Activated naive CD4-positive, alpha-beta T cell (primary cell): ENCODE data around the gene ZCCHC2.

ENCODE experiments used
- DNase-seq, 4 experiments: peaks; one replicate each; lab custom pipeline; 2025; lab: John Stamatoyannopoulos, UW

The ZCCHC2 gene

DNA sequence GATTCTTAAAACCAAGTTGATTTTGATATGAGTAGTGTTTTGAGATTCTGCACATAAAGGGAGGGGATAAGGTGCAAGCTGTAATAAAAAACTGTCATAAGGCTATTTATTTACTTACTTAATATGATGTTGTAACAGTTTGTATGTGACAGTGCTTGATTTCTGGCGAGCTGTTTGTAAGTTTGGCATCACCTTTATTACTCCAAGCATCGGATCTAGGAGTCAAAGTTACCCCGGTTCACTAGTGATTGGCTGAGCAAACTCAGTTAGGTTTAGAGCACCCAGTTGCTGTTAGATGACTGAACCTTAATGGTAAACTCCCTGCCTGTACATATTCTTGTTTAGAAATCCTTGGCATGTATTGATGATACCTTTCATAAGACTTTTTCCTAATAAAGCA lies 16.1 kb downstream of the ZCCHC2 start:
- no peak for DNase-seq

DNA sequence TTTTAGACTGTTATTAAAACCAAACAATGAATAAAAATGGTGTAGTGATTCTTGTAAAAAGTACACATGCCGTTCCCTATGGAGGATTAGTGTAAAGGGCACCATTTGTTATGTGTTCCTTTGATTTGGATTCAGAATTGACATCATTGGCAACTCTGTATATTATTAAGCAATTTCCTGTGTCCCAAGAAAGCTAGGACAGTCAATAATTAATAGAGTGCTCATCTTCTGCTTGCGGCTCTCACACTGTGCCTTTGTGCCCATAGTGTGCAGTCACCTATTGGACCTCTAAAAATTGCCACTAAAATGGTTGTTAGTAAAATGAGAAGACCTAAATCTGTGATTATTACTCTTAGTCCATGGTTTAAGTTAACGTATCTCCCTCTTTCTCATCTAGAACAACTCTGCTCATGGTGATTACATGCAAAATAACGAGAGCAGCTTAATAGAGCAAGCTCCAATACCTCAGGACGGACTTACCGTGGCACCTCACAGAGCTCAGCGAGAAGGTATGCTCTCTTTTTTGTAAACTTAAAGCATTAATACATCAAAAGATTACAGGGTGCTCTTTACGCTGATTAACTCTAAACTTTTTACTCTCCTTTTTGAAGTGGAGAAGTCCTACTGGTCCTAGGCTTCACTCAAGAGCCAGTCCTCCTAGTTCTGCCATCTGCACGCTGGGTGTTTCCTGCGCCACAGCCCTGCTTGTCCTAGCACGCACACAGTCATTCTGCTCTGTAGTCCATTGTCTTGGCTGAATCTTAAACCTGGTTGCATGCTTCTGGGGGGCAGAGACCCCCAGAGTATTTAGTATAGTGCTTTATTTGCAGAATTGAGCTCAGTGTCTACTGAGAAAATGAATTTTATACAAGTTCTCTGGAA lies 16.7 kb downstream of the ZCCHC2 start:
- no peak for DNase-seq

DNA sequence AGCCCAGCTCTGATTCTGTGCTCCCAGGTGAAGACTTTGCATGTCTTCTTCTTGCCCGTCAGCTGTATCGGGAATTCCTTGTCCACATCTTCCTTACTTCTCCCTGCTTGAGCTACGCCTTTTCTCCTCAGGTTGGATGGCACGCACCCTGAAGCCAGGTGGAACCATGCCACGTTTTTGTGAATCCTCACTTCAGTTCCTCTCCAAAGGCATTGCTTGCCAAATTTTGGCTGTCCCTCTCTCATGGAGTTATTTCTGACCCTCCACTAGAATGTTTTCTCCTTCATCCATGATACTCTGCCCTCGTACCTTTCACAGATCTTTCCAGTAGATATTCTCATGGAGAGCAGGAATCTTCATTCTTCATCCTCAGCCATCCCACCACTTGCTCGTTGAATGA lies 20.2 kb downstream of the ZCCHC2 start:
- no peak for DNase-seq

DNA sequence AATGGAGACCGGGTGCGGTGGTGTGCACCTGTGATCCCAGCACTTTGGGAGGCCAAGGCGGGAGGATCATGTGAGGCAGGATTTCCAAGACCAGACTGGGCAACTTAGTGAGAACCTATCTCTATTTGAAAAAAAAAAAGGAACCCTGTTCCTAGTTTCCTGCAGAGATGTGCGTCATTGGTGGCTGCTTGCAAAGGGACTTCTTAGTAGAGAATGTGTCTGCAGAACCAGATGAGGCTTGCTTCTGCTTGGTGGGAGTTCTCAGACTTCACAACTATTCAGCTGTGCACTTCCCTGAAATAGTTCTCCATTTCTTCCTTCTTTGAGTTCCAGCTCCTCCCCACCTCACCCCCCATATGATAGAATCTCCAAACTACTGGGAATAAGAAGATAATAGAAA lies 22.3 kb downstream of the ZCCHC2 start:
- DNase-seq = no peak

DNA sequence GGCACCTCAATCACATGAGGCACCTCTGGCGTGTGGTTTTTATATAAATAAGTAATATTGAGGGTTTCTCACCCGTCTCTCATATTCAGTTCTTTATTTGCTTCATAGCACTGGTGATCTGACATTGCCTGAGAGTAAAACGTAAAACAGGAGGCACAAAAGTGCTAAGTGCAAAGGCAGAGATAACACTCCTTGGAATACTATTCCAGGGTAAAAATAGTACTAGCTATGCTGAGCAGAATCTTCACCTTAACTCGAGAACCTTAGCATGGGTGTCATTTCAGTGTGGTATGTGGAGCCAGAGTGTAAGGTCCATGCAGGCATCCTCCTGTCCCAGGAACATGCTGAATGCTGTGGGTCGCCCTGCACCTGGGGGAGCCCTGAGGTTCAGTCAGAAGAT lies 26.9 kb downstream of the ZCCHC2 start:
- DNase-seq = no peak

DNA sequence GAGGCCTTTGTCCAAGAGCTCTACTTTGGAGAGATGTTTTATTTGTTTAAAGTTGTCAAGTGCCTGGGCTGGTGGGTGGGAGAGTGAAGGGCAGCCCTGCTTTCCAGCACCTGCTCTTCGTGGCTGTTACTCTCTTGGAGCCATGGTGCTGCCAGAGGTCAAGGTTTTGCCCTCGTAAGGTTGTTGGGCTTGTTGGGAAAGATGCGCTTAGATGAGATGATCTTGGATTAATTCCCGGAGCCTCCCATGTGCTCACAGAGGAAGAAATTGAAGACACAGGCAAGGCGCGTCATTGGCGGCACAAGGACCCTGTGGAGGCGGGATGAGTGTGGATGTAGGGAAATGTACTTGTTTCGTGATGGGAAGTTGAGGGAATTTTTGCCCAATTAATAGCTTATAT lies 27.9 kb downstream of the ZCCHC2 start:
- no peak for DNase-seq

DNA sequence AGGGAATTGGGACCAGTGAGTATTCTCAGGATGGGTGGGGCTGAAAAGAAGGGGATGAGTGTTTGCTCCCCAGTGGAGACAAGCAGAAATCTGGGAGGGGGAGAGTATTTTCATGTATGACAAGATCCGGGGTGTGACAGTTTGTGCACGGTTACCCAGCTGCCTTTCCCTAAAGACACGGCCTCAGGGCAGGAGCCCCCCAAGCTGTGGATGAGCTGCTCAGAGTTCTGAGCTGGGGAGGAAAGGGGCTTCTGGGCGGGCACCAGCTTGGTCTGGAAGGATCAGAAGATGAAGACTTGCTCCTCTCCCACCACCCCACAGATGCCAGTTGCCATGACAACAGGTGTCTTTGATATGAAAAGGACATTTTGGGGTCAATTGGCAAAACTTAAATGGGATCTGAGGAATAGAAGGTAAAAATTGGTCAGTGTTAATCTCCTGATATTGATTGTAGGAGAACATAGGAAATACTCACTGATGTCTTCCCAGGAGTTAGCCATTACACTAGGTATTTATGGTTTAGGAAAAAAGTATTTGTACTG lies 29.2 kb downstream of the ZCCHC2 start:
- DNase-seq = no peak

DNA sequence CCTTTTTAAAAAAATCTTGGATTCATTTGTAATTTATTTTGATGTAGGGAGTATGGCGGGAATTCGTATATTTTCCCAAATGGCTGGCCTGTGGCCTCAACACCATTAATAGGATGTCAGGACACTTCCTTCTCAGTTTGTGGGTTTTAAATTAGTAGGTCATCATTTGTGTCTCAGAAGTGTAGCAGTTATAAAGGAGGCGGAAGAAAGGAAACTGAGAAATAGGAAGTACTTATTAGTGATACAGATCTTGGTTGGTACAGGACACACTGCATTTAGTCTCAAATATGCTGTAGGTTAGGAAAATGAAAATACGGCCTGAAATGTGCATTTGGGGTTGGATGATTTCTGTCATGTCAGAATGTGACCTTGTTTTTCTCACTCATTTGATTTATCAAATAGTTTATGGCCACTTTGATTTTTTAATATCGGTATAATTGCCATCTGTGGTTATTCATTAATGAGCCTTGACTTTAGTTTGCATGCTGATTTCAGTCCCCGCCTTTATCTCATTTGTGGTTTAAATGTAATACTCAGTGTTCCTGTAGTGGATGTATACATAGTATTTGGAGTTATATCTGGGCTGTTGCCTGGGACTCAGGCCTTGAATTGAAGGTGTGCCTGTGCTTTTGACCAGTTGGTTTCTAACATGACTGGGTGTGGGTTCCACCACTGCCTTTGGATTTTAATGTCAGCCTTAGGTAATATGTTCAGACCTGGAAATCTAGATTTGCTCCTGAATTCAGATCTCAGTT lies 31.4 kb downstream of the ZCCHC2 start:
- DNase-seq = no peak

DNA sequence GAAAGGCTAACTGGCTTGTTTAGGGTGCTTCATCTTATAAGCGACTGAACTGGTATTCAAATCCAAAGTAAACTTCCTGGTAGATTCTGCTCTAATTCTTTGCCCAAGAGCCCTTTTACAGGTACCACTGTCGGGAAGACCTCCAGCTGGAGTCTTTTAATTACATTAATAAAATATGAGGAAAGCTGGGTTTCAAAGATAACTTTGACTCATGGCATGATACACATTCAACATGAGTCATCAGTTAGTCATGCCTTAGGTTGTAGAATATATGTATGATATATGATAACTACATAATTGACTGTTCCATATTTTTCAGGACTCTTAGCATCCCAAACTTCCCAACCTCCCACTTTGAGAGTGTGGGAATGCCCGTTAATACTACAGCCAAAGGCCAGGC lies 32.3 kb downstream of the ZCCHC2 start:
- DNase-seq = no peak

DNA sequence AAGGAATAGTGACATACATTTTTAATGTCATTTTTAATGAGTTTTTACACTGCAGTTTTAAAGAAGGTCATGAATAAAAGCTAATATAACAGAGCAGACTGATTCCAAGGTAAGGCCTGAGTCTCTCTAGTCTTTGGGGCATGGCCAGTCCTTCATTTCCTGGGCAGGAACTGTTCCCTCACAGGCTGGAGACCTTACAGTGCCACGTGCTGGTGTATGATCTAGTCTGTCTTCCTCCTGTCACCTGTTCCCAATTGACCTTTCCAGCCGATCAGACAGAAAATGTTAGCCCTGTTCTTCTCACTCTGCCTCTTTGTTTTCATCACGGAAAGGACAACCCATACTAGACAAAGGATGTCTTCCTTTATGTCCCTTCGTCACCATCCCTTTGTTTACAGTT lies 33.6 kb downstream of the ZCCHC2 start:
- DNase-seq = no peak

DNA sequence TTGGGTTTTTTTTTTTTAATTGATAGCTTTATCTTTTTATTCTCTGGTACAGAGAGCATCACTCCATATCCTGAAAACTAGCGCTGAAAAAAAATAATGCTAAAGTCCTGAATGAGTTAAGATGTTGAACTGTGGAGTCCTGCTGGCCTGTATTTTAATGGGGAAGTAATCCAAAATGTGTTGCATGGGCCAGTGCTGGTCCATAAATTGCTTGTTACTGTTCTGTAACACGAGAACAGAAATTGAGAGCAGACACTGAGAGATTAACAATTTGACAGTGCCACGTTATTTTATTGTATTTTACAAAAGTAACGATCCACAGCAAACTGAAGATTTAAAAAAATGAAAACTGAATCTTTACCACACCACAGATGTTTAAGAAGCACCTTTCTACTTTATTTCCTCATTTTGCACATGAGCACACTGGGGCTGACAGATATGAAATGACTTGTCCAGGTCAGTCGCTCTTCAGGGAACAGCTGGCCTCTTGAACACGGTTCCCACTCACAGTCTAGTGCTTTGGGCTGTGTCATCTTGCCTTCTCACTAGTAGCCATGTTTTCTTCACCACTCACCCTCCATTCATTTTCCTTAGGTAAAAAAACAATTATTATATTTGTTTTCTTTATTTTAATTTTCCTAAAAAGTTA lies 35.3 kb downstream of the ZCCHC2 start:
- no peak for DNase-seq

DNA sequence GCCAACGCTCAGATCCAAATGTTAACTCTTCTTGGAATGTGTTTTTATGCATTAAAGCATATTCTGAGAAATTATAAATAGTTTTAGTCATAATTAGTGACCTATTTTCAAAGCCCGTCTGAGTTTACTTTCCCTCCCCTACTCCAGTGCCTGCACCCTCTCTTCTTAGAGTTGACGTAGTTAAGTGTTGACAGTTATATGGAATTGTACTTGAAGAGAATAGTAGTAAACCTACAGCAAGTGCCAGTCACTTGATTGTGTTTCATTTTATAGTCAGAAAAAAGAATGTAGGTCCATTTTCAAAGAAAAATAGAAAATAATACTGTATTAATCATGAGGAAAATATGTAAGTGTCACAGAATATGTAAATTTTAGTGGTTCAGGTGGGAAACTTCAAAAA lies 41.2 kb downstream of the ZCCHC2 start:
- no peak for DNase-seq

DNA sequence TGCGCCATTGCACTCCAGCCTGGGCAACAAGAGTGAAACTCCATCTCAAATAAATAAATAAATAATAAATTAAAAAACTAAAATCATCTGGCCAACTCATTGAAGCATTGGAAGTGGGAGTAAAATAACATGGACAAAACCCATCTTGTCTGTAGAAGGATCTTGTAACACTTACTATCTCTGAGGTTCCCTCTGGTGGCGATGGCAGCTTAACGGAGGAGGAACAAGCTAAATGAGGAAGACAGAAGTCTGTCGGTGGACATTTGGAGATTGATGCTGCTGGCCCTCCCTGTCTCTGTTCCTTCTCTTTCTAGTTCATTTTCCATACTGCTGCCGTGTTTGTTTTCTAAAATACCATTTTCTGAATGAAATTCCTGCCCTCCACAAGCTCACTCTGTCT lies 43.4 kb downstream of the ZCCHC2 start:
- no peak for DNase-seq

DNA sequence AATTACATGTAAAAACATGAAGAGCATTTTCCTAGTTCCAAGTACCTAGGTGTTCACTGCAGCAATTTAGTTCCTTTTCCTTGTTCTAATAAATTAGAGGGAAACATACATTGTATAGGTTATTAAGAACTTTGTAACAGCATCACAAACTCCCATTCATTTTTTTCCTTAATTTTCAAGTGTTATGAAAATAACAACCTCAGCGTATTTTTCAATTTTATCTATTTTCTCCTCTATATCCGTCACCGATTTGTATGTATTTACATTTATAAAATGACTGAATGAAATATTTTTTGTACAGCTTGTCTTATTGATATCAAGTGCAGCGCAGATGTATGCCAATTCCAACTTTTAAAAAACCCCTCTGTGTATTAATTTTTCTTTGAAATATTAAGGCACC lies 44.0 kb downstream of the ZCCHC2 start:
- DNase-seq = no peak

DNA sequence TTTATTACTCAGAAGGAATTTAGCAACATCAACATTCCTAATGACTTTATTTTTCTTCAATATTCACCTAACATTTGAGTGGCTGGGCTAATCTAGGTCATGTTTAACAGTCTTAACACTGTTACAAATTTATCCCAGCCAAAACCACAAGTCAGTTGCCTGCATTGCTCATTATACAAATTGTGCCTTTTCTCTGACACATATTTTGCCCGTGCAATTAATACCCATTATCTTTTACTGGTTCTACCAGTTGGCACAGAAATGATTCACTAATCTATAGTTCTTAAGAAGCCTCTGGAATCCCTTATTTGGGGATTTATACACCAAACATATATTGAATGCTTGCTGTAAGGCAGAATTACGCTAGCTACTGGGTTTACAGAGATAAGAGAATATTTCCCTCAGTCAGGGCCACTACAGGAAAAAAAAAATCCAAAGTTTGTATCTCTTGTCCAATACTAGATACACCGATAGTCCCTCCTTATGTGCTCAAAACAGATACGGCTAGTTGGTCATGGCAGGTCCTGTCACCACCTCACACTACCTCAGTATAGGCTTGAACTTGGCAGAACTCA lies 46.3 kb downstream of the ZCCHC2 start:
- no peak for DNase-seq

DNA sequence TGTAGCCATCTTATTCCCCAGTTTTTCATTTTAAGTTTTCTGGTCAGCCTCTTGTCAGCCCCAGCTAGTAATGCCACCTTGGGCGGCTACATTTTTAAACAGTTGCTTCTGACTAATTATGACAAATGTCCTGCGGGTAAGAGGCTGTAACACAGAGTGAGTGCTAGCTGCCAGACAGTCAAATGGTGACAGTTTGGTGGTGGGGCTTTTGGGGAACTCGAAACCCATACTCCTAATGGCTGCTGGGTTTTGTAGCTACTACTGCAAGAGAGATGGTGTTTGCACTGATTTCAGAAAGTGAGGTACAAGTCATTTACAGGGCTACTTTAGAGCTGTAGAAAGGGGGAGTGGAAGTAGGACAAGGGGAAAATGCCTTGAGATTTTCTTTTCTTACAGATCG lies 48.2 kb downstream of the ZCCHC2 start:
- DNase-seq = no peak

DNA sequence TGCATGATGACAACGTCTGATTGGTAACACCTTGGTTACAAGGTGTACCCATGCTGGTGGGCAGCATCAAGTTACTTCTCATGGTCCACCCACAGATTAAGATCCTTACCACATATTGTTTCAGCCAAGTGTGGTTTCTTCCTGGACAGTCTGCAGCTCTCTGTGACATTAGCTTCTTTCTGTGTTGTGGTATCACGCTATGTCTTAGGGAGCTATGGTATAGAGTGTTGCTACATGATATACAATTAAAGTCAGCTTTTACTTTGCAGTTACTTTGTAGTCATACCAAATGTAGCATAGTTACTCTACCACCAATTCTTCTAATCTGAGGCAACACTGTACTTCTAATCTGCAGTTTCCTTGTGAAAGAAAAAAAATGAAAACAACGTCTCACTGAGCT lies 48.8 kb downstream of the ZCCHC2 start:
- DNase-seq = no peak

DNA sequence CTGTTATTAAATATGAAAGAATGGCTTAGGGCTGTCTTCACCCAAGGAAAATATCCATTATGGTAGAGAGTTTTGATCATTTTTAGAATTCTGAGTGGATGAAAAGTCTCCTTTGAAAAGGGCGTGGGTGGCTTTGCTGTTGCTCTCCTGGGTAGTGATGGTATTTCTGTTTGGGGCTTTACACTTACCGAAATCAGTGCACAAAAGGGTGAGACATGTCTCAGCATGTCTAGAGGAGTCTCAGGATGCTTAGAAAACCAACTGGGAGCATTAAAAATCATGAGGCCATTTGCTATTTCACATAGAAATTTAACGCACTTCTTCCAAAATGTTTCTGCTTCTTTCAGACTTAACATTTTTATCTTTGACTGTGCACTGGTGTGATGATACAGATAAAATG lies 49.6 kb downstream of the ZCCHC2 start:
- no peak for DNase-seq

DNA sequence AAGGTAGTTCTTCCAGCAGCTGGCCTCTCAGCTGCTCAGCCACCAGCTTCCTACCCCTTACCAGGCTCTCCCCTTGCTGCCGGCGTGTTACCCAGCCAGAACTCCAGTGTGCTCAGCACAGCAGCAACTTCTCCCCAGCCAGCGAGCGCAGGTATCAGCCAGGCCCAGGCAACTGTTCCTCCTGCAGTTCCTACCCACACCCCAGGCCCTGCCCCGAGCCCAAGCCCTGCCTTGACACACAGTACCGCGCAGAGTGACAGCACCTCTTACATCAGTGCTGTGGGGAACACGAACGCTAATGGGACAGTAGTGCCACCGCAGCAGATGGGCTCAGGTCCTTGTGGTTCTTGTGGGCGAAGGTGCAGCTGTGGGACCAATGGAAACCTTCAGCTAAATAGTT lies 52.0 kb downstream of the ZCCHC2 start:
- DNase-seq = no peak

DNA sequence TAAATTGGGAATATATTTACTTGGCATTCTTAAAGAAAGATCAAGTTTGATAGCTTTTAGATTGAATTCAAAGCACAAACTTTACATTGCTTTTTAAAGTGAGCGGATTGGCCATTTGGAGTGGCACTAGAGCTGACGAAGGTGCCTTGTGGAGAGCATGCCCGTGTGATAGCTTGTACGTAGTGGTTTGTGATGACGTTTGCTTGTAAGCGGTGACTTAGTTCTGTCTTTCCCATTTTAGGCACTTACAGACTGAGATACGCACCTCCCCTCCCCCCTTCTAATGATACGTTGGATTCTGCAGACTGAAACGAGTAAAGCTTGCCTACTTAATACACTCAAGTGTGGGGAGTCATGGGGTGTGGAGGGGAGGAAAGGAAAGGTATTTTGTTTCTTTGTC lies 53.4 kb downstream of the ZCCHC2 start:
- DNase-seq = no peak

DNA sequence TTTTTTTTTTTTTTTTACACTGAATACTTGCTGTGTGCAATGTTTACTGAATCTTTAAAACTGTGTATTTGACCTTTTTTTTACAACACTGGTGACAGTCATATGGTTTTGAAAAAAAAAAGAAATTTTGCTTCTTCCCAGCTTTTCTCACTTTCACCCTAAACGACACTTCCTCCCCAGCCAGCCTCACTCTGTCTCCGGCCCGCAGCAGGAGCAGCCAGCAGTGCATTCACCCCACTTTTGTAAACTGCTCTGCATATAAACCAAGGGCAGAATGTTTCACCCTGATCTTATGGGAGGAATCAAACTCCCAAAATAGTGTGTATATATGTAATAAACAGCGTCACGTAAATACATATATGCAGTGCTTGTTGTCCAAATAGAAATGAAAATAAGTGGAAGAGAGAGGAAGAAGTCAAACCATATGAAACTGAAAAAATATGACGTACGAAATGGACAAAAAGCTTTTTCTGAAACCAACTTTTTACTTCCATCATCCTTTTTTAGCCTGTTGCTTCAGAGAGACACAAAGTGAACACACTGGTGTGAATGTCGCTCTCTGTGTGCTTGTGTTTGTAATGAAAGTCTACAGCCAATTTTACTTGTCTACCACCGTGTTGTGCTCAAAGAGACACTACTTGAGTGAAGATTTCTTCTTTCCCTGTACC lies 54.2 kb downstream of the ZCCHC2 start:
- DNase-seq = no peak

DNA sequence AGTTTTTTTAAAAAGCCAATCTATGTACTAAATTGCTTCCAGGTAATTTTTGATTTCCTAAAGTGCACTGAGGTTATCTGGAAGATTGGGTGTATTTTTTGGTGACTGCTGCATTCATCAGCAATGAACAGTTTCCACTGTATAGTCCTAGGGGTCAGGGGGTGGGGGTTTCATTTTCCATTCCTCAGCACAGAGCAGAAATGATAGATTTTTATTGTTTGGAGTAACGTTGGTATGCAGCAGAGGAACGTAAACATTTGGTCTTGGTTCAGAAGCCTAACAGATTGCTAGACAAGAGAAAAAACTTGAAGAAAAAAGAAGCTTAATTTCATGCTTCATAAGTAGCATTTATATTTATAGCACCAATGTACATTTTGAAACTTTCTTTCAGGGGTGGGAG lies 54.9 kb downstream of the ZCCHC2 start:
- DNase-seq = no peak
